ENCODE results near the gene EXOC4. TPM values are rescaled to one million over a fixed set of nuclear protein-coding genes. Genes with fewer than 3 reads are reported as not detected.

EXOC4 gene
- total and polyA plus RNA-seq, 7 donors = 16.4 to 76.7 (median 50.7) TPM

- H3K27me3 ChIP-seq = no peaks in the 10 kb centered on the region
- no peak for DNase-seq
- intact Hi-C loops (cut with DNase I) = no loop called here
- H3K36me3 ChIP-seq = peaks cover 0 to 19% (median 0%) of the 10 kb centered on the region in 4 donors
- H3K4me1 ChIP-seq = no peaks in the 10 kb centered on the region
- no peak overlapping the region for H3K4me3 ChIP-seq
- WGBS, 2 donors = 76 to 97% methylated on average over 3 of the region's 3 CpGs
- H3K9me3 ChIP-seq = no peaks in the 10 kb centered on the region
- TF ChIP-seq POLR2A (IDR thresholded peaks at IDR 0.05) (no peak), CTCF (IDR thresholded peaks at IDR 0.05) (no peak), POLR2AphosphoS5 (IDR thresholded peaks at IDR 0.05) (no peak), EP300 (IDR thresholded peaks at IDR 0.05) (no peak)
- no peak overlapping the region for H3K27ac ChIP-seq
These were observed 569.2 kb downstream of the EXOC4 start for GRCh38 chr7:133822001-133822641.

GRCh38 chr7:133822868-133823552 is 570.1 kb downstream of the EXOC4 start:
- Histone ChIP-seq H3K4me3 (no peak overlapping the region), H3K4me1 (no peaks in the 10 kb centered on the region), H3K9me3 (no peaks in the 10 kb centered on the region), H3K36me3 (peaks cover 0 to 11% (median 0%) of the 10 kb centered on the region in 4 donors), H3K27me3 (no peaks in the 10 kb centered on the region), H3K27ac (no peak overlapping the region)
- TF ChIP-seq POLR2AphosphoS5 (IDR thresholded peaks at IDR 0.05) (no peak), CTCF (IDR thresholded peaks at IDR 0.05) (no peak), POLR2A (IDR thresholded peaks at IDR 0.05) (no peak), EP300 (IDR thresholded peaks at IDR 0.05) (no peak)
- DNase-seq = no peak
- intact Hi-C loops (cut with DNase I) = no loop called here
- WGBS, 2 donors = 95 to 98% methylated on average over 4 of the region's 4 CpGs

DNA sequence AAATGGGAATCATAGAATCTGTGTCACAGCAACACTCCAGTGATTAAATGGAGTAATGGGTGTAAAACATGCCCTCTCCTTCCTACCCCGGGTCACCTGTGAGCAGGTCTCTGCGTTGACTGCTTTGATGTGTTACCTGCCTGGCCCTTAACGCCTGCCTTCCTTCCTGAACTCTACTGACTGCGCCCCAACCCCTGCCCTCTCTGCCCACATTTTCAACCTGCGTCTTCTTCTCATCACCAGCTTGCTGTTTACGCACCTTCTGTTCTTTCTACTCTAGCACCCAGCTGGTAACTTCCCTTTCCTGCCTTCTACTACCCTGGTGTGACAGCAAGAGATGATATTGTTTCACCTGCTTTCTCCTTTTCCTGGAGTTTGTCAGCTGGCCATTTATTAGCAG is 571.3 kb downstream of the EXOC4 start:
- Histone ChIP-seq H3K36me3 (peaks cover 0 to under 1% (median 0%) of the 10 kb centered on the region in 4 donors), H3K27ac (no peak overlapping the region), H3K27me3 (no peaks in the 10 kb centered on the region), H3K9me3 (no peaks in the 10 kb centered on the region), H3K4me3 (no peak overlapping the region), H3K4me1 (no peaks in the 10 kb centered on the region)
- TF ChIP-seq POLR2A (IDR thresholded peaks at IDR 0.05) (no peak), EP300 (IDR thresholded peaks at IDR 0.05) (no peak), CTCF (IDR thresholded peaks at IDR 0.05) (no peak), POLR2AphosphoS5 (IDR thresholded peaks at IDR 0.05) (no peak)
- intact Hi-C loops (cut with DNase I) = no loop called here
- 80 to 95% methylated on average over 6 of the region's 6 CpGs for WGBS, 2 donors
- no peak for DNase-seq

DNA sequence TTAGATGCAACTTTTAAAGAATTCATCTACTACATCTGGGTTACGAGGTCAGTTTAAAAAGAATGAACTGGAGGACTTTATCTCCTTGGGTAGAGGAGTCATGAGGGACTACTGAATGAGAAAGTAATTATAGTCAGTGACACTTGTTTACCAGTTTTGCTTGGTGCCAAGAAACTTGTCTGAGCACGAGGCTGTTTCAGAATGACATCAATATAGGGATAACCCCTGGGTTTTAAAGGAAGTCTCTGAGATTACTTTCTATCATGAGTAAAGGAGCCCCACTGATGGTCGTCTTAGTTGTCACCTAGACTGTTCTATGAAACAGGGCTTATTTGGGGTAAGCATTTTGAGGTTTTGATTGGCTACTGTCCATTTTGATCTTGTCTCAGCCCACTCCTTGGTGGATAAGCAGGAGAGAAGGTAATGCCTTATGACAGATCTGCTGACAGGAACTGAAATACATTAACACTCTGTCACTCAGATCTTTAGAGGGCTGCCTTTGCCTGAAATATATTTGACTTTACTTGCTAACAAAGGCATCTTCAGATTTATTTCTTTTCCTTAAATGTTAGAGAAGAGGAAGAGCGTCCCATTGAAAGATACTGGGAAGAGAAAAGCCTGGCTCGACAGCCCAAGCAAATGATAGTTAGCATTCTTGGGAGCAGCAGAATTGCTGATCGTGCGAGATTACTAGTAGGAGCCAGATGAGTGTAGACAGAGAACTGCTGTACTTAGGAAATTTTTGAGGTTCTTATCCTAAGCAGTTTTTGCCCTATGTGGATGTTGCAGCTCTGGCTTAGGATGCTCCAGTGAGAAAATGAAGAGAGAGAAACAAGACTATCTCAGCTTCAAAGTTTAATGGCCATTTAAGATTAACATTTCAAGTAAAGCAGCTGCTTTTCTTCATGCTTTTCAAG is 575.1 kb downstream of the EXOC4 start:
- no peaks in the 10 kb centered on the region for H3K4me1 ChIP-seq
- H3K27me3 ChIP-seq = no peaks in the 10 kb centered on the region
- DNase-seq = no peak
- H3K9me3 ChIP-seq = peaks cover 0 to 5% (median 0%) of the 10 kb centered on the region in 4 donors
- 76 to 80% methylated on average over 7 of the region's 7 CpGs for WGBS, 2 donors
- no peaks in the 10 kb centered on the region for H3K36me3 ChIP-seq
- TF ChIP-seq POLR2A (IDR thresholded peaks at IDR 0.05) (no peak), POLR2AphosphoS5 (IDR thresholded peaks at IDR 0.05) (no peak), CTCF (IDR thresholded peaks at IDR 0.05) (no peak), EP300 (IDR thresholded peaks at IDR 0.05) (no peak)
- no peak overlapping the region for H3K27ac ChIP-seq
- intact Hi-C loops (cut with DNase I) = no loop called here
- H3K4me3 ChIP-seq = no peak overlapping the region

Data from sigmoid colon (tissue), 7 donors.